ENCODE data around the gene TLL1.
A peak's percentile ranks its signal among the peaks of the same experiment; 100 is the strongest.

The TLL1 gene

GRCh38 chr4:166066936-166067335 is 193.9 kb downstream of the TLL1 start:
- DNase-seq, result no peak

- no peak for DNase-seq
Measured at GRCh38 chr4:166067915-166068314, 194.9 kb downstream of the TLL1 start.

- DNase-seq, result no peak
Measured at GRCh38 chr4:166073783-166074182, 200.7 kb downstream of the TLL1 start.

- no peak for DNase-seq
Measured at GRCh38 chr4:166075599-166075998, 202.6 kb downstream of the TLL1 start.

GRCh38 chr4:166077782-166078181 is 204.7 kb downstream of the TLL1 start:
- DNase-seq, result no peak

- no peak for DNase-seq
Measured at GRCh38 chr4:166078383-166078782, 205.3 kb downstream of the TLL1 start.

GRCh38 chr4:166078955-166079354 is 205.9 kb downstream of the TLL1 start:
- no peak for DNase-seq

GRCh38 chr4:166087569-166087968 is 214.5 kb downstream of the TLL1 start:
- no peak for DNase-seq

- DNase-seq, result no peak
Measured at GRCh38 chr4:166088576-166088975, 215.5 kb downstream of the TLL1 start.

GRCh38 chr4:166091146-166091545 is 218.1 kb downstream of the TLL1 start:
- no peak for DNase-seq

- DNase-seq, result peak; percentile 55
Measured at GRCh38 chr4:166091912-166092510, 219.0 kb downstream of the TLL1 start.

GRCh38 chr4:166092797-166093290 is 219.8 kb downstream of the TLL1 start:
- no peak for DNase-seq

- DNase-seq, result no peak
Measured at GRCh38 chr4:166104623-166105022, 231.6 kb downstream of the TLL1 start.

GRCh38 chr4:166121897-166122296 is 248.9 kb downstream of the TLL1 start:
- no peak for DNase-seq

- DNase-seq, result no peak
Measured at GRCh38 chr4:166123546-166123945, 250.5 kb downstream of the TLL1 start.

GRCh38 chr4:166128403-166128802 is 255.4 kb downstream of the TLL1 start:
- DNase-seq, result no peak

- no peak for DNase-seq
Measured at GRCh38 chr4:166134285-166134684, 261.2 kb downstream of the TLL1 start.

GRCh38 chr4:166140951-166141350 is 267.9 kb downstream of the TLL1 start:
- no peak for DNase-seq

GRCh38 chr4:166143227-166143626 is 270.2 kb downstream of the TLL1 start:
- no peak for DNase-seq

GRCh38 chr4:166144607-166145006 is 271.6 kb downstream of the TLL1 start:
- DNase-seq, result no peak

- DNase-seq, result no peak
Measured at GRCh38 chr4:166146806-166147540, 273.9 kb downstream of the TLL1 start.
